Testis (tissue), 3 donors: ENCODE results near the gene FBXO46. TPM values are rescaled to one million over a fixed set of nuclear protein-coding genes. Genes with fewer than 3 reads are reported as not detected.

Source experiments
- DNase-seq: peaks from one replicate; pipeline ENCODE4 v3.0.0-alpha.2; 2019
- H3K27ac ChIP-seq, 2 donors: fragments of 200-600 bp; sonication (generic); one replicate each; pipeline ENCODE4 v1.5.1; 2019
- H3K27me3 ChIP-seq: fragments of 200-600 bp; sonication (generic); one replicate; pipeline ENCODE4 v1.5.1; 2019
- H3K36me3 ChIP-seq: fragments of 200-600 bp; sonication (generic); one replicate; pipeline ENCODE4 v1.5.1; 2017; ENCODE audit warnings: low read depth; ENCODE audit errors: missing control alignments
- H3K4me1 ChIP-seq: fragments of 200-600 bp; sonication (generic); one replicate; pipeline ENCODE4 v1.5.1; 2019
- H3K4me3 ChIP-seq, 2 donors: fragments of 200-600 bp; sonication (generic); one replicate each; pipeline ENCODE4 v1.5.1; 2017 to 2019
- H3K9me3 ChIP-seq: fragments of 200-600 bp; sonication (generic); one replicate; pipeline ENCODE4 v1.5.1; 2017
- CTCF ChIP-seq, 3 experiments: fragments of 450-650 bp in 2 of 3; fragments of 200-600 bp in 1 of 3; sonication (generic) in 1 of 3; IDR thresholded peaks; one replicate each; pipeline ENCODE4 v1.5.1; 2016 to 2019; ENCODE audit warnings: antibody characterized with exemption in 3 of 3, mild to moderate bottlenecking in 2 of 3, moderate library complexity in 1 of 3
- POLR2A ChIP-seq: fragments of 450-650 bp; IDR thresholded peaks from one replicate; pipeline ENCODE4 v1.6.1; 2017; ENCODE audit warnings: antibody characterized with exemption, mild to moderate bottlenecking, moderate library complexity
- WGBS, 2 donors: methylation state at CpG; one replicate each; pipeline ENCODE4 v1.1.5; 2018; 5-methylcytosine and 5-hydroxymethylcytosine counted together
- intact Hi-C: fragments of 100-400 bp; cut with DNase I; formaldehyde crosslinking; loops from one replicate; pipeline ENCODE4 v1.15.1; 2023; ENCODE audit warnings: low total_unique reads
- polyA plus RNA-seq: library from polyadenylated mRNA; stranded (reverse); fragments of 350-450 nt; fragmentation: Illumina TruSeq; extraction: RNeasy Lipid Tissue Mini Kit (QIAGEN cat#74804); gene quantifications from one replicate; pipeline ENCODE4 v1.2.3, GENCODE V29; 2014; ENCODE audit warnings: low read depth, low replicate concordance; ENCODE audit not compliant: insufficient read depth
- total RNA-seq, 2 donors: library from RNA; depleted of rRNA; stranded (reverse); fragments of >200 nt; gene quantifications; one replicate each; pipeline ENCODE4 v1.2.3, GENCODE V29; 2016

FBXO46 gene
- total and polyA plus RNA-seq, 3 donors from 2014 or later, result 20.1 to 24.2 (median 22.4) TPM

GRCh38 chr19:45772130-45772840, 41.6 kb upstream of the FBXO46 start:
- TF ChIP-seq CTCF (IDR thresholded peaks at IDR 0.05) (no peak), POLR2A (no peak)
- no peaks in the 10 kb centered on the region for H3K36me3 ChIP-seq
- no peak for DNase-seq

GRCh38 chr19:45771311-45771933, 40.7 kb upstream of the FBXO46 start:
- H3K27me3 ChIP-seq, result no peaks in the 10 kb centered on the region
- no peaks in the 10 kb centered on the region for H3K9me3 ChIP-seq
- no peak for DNase-seq
- H3K4me1 ChIP-seq, result peaks cover 16% of the 10 kb centered on the region
- H3K4me3 ChIP-seq, result peak overlapping the region in 1 of 2 donors; percentile 71
- no peaks in the 10 kb centered on the region for H3K36me3 ChIP-seq
- intact Hi-C loops, result loop anchor here (10.0 kb wide), 1 partner anchor 113 kb away; the partner anchor contains the start of gene IRF2BP1
- WGBS, 2 donors, result 72 to 74% methylated on average over 14 to 43 of the region's 46 CpGs
- TF ChIP-seq CTCF (IDR thresholded peaks at IDR 0.05) (no peak), POLR2A (no peak)
- H3K27ac ChIP-seq, result peak overlapping the region; percentile 89 to 95

More at GRCh38 chr19:45772130-45772840, 41.6 kb upstream of the FBXO46 start:
- H3K9me3 ChIP-seq, result no peaks in the 10 kb centered on the region
- H3K4me1 ChIP-seq, result peaks cover 9% of the 10 kb centered on the region
- intact Hi-C loops, result loop anchor here (10.0 kb wide), 1 partner anchor 113 kb away; the partner anchor contains the start of gene IRF2BP1
- WGBS, 2 donors, result 83 to 84% methylated on average over 14 of the region's 14 CpGs
- H3K4me3 ChIP-seq, result no peak overlapping the region
- no peak overlapping the region for H3K27ac ChIP-seq
- H3K27me3 ChIP-seq, result no peaks in the 10 kb centered on the region

GRCh38 chr19:45770192-45771101, 39.8 kb upstream of the FBXO46 start:
- DNase-seq, result peak; percentile 99
- TF ChIP-seq POLR2A (no peak), CTCF (IDR thresholded peaks at IDR 0.05) (peak; percentile 91 to 97 (median 95))

GRCh38 chr19:45769821-45770191, 39.1 kb upstream of the FBXO46 start:
- no peaks in the 10 kb centered on the region for H3K9me3 ChIP-seq
- peak overlapping the region; percentile 69 to 71 for H3K4me3 ChIP-seq
- no peak for TF ChIP-seq CTCF (IDR thresholded peaks at IDR 0.05)
- TF ChIP-seq POLR2A, result no peak
- H3K4me1 ChIP-seq, result peaks cover 28% of the 10 kb centered on the region
- peak overlapping the region; percentile 89 to 95 for H3K27ac ChIP-seq
- 0 to 1% methylated on average over 22 to 28 of the region's 28 CpGs for WGBS, 2 donors
- peak; percentile 55 for DNase-seq
- no peaks in the 10 kb centered on the region for H3K27me3 ChIP-seq
- no peaks in the 10 kb centered on the region for H3K36me3 ChIP-seq
- intact Hi-C loops, result loop anchor here (10.0 kb wide), 1 partner anchor 115 kb away; the partner anchor contains the start of gene IRF2BP1

More at GRCh38 chr19:45770192-45771101, 39.8 kb upstream of the FBXO46 start:
- peaks cover 24% of the 10 kb centered on the region for H3K4me1 ChIP-seq
- peak overlapping the region; percentile 89 to 95 for H3K27ac ChIP-seq
- WGBS, 2 donors, result 1 to 7% methylated on average over 3 to 67 of the region's 79 CpGs
- no peaks in the 10 kb centered on the region for H3K36me3 ChIP-seq
- no peaks in the 10 kb centered on the region for H3K27me3 ChIP-seq
- intact Hi-C loops, result loop anchor here (10.0 kb wide), 1 partner anchor 114 kb away; the partner anchor contains the start of gene IRF2BP1
- H3K9me3 ChIP-seq, result no peaks in the 10 kb centered on the region
- peak overlapping the region; percentile 69 to 71 for H3K4me3 ChIP-seq
